Mesendoderm (in vitro differentiated cells): ENCODE measurements around the gene TIMM22.
"Not testable (repeated sequence)": the region's sequence is repeated elsewhere in the genome, so short reads cannot be mapped to it uniquely, and the experiment has no call there.

Source experiments
- DNase-seq: peaks from one replicate; pipeline ENCODE4 v3.0.0; 2013
- H2AK5ac ChIP-seq: 2 replicates; pipeline ENCODE4 v1.6.1; 2013; ENCODE audit warnings: low read length, inconsistent platforms
- H2BK120ac ChIP-seq: 2 replicates; pipeline ENCODE4 v1.6.1; 2013; ENCODE audit warnings: low read depth, mild to moderate bottlenecking, low read length, moderate library complexity, mixed read lengths
- H2BK15ac ChIP-seq: replicated peaks from 2 replicates; pipeline ENCODE4 v1.6.1; 2013; ENCODE audit warnings: low read depth, mild to moderate bottlenecking, moderate library complexity
- H2BK5ac ChIP-seq: 2 replicates; pipeline ENCODE4 v1.6.1; 2013; ENCODE audit warnings: low read length, inconsistent platforms
- H3K18ac ChIP-seq: 2 replicates; pipeline ENCODE4 v1.6.1; 2013; ENCODE audit warnings: mild to moderate bottlenecking, low read length, mixed read lengths
- H3K23ac ChIP-seq: one replicate; pipeline ENCODE4 v1.6.1; 2013; ENCODE audit warnings: low read length
- H3K27ac ChIP-seq: 2 replicates; pipeline ENCODE4 v1.5.1; 2013; ENCODE audit warnings: low read depth, mild to moderate bottlenecking, inconsistent platforms, low read length, moderate library complexity
- H3K27me3 ChIP-seq: 2 replicates; pipeline ENCODE4 v1.6.1; 2013; ENCODE audit warnings: low read length, control low read depth, mild to moderate bottlenecking, inconsistent platforms; ENCODE audit not compliant: insufficient read depth, poor library complexity
- H3K36me3 ChIP-seq: 2 replicates; pipeline ENCODE4 v1.6.1; 2013; ENCODE audit warnings: low read length, inconsistent platforms; ENCODE audit not compliant: control insufficient read depth, insufficient read depth
- H3K4ac ChIP-seq: one replicate; pipeline ENCODE4 v1.6.1; 2013; ENCODE audit warnings: low read depth, mild to moderate bottlenecking, low read length, moderate library complexity
- H3K4me1 ChIP-seq: 2 replicates; pipeline ENCODE4 v1.6.1; 2013; ENCODE audit warnings: low read depth, low read length, inconsistent platforms; ENCODE audit not compliant: control insufficient read depth
- H3K4me2 ChIP-seq: 2 replicates; pipeline ENCODE4 v1.6.1; 2013; ENCODE audit warnings: low read length
- H3K4me3 ChIP-seq: 2 replicates; pipeline ENCODE4 v1.5.1; 2013; ENCODE audit warnings: mild to moderate bottlenecking, low read length
- H3K56ac ChIP-seq: one replicate; pipeline ENCODE4 v1.6.1; 2013; ENCODE audit warnings: low read length
- H3K79me1 ChIP-seq: 2 replicates; pipeline ENCODE4 v1.6.1; 2013; ENCODE audit warnings: low read length, inconsistent platforms
- H3K79me2 ChIP-seq: 2 replicates; pipeline ENCODE4 v1.6.1; 2013; ENCODE audit warnings: mild to moderate bottlenecking, low read length; ENCODE audit not compliant: control insufficient read depth, insufficient read depth
- H3K9ac ChIP-seq: 2 replicates; pipeline ENCODE4 v1.6.1; 2013; ENCODE audit warnings: low read length, inconsistent platforms
- H4K5ac ChIP-seq: one replicate; pipeline ENCODE4 v1.6.1; 2013; ENCODE audit warnings: low read length
- H4K8ac ChIP-seq: one replicate; pipeline ENCODE4 v1.6.1; 2013; ENCODE audit warnings: low read depth, mild to moderate bottlenecking, control low read depth, low read length, moderate library complexity
- WGBS: extraction: QIAGEN DNeasy Blood & Tissue Kit; methylation state at CpG from one replicate; pipeline ENCODE4 v1.1.7; 2013; ENCODE audit warnings: low lambda C conversion rate, missing lambda C conversion rate; ENCODE audit not compliant: insufficient coverage; ENCODE audit errors: extremely low coverage; 5-methylcytosine and 5-hydroxymethylcytosine counted together

Gene TIMM22

DNA sequence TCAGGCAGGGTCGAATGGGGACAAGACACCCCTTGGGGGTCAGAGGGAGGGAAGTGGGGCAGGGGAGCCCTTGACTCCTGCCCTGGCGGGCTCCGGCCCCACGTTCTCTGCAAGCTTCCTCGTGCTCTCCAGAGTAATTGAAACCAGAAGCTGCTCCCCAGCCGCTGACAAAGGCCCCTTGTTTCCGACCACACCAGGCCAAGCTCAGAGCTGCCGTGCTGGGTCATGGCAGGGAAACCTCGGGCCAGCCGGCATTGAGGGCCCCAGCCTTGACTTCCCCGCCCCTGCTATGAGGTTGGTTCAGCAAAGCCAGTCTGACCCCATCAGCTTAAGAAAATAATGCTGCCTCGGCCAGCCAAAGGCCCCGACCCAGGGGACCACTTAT, 43.3 kb downstream of the TIMM22 start:
- H2BK120ac ChIP-seq = no peak overlapping the region
- H3K56ac ChIP-seq = peak overlapping the region; percentile 36
- no peak for DNase-seq
- H3K23ac ChIP-seq = no peak overlapping the region
- H3K27me3 ChIP-seq = no peaks in the 10 kb centered on the region
- no peak overlapping the region for H4K8ac ChIP-seq
- no peak overlapping the region for H2AK5ac ChIP-seq
- no CpG with 5 or more reads among the region's 13 CpGs for WGBS
- no peaks in the 10 kb centered on the region for H3K36me3 ChIP-seq
- no peaks in the 10 kb centered on the region for H3K79me1 ChIP-seq
- H3K4me2 ChIP-seq = no peak overlapping the region
- H3K4me3 ChIP-seq = no peak overlapping the region
- H2BK15ac ChIP-seq = no peak overlapping the region
- no peak overlapping the region for H3K27ac ChIP-seq
- H3K18ac ChIP-seq = no peak overlapping the region
- H3K9ac ChIP-seq = no peak overlapping the region
- peaks cover 3% of the 10 kb centered on the region for H3K4me1 ChIP-seq
- no peak overlapping the region for H3K4ac ChIP-seq
- H3K79me2 ChIP-seq = no peaks in the 10 kb centered on the region
- H4K5ac ChIP-seq = no peak overlapping the region
- no peak overlapping the region for H2BK5ac ChIP-seq

DNA sequence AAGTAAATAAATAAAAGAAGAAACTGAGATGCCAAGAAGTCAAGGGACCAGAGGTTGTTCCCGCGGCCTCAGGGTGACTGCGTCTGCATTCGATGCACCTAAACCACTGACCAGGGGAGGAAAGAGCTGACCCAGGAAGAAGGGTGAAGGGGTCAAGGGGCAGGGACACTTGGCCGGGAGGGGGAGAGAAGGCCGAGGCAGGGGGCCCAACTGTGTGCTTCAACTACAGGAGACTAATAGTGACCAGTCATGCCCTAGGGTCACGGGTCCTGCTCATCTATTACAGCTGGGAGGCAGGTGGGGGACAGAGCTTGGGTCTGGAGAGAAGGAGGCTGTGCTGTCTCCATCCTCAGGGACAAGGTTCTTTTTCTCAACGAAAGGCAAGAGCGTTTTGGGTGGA, 44.8 kb downstream of the TIMM22 start:
- Histone ChIP-seq H2BK5ac (no peak overlapping the region), H3K79me2 (no peaks in the 10 kb centered on the region), H3K4me2 (no peak overlapping the region), H3K56ac (no peak overlapping the region), H3K27me3 (no peaks in the 10 kb centered on the region), H4K8ac (no peak overlapping the region), H3K4me3 (no peak overlapping the region), H3K27ac (no peak overlapping the region), H4K5ac (no peak overlapping the region), H2BK15ac (no peak overlapping the region), H3K79me1 (no peaks in the 10 kb centered on the region), H3K23ac (no peak overlapping the region), H3K36me3 (no peaks in the 10 kb centered on the region), H3K18ac (no peak overlapping the region), H2AK5ac (no peak overlapping the region), H3K4ac (no peak overlapping the region), H2BK120ac (no peak overlapping the region), H3K4me1 (peaks cover 3% of the 10 kb centered on the region), H3K9ac (no peak overlapping the region)
- DNase-seq = no peak
- no CpG with 5 or more reads among the region's 9 CpGs for WGBS

DNA sequence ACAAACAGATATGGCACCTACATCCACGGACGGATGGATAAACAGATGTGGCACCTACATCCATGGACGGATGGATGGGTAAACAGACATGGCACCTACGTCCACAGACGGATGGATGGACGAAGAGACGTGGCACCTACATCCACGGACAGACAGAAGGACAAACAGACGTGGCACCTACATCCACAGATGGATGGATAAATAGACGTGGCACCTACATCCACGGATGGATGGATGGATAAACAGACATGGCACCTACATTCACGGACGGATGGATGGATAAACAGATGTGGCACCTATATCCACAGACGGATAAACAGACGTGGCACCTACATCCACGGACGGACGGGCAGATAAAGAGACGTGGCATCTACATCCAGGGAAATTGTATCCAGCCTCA, 45.6 kb downstream of the TIMM22 start:
- Histone ChIP-seq H2BK5ac (no peak overlapping the region), H3K4me1 (peaks cover 3% of the 10 kb centered on the region), H2BK120ac (no peak overlapping the region), H3K56ac (no peak overlapping the region), H3K18ac (no peak overlapping the region), H4K5ac (no peak overlapping the region), H4K8ac (no peak overlapping the region), H3K36me3 (no peaks in the 10 kb centered on the region), H2AK5ac (no peak overlapping the region), H3K9ac (no peak overlapping the region), H3K79me2 (no peaks in the 10 kb centered on the region), H3K4me3 (no peak overlapping the region), H3K4me2 (no peak overlapping the region), H3K4ac (no peak overlapping the region), H2BK15ac (no peak overlapping the region), H3K79me1 (no peaks in the 10 kb centered on the region), H3K27me3 (no peaks in the 10 kb centered on the region), H3K27ac (no peak overlapping the region), H3K23ac (no peak overlapping the region)
- WGBS = no CpG with 5 or more reads among the region's 19 CpGs
- no peak for DNase-seq

DNA sequence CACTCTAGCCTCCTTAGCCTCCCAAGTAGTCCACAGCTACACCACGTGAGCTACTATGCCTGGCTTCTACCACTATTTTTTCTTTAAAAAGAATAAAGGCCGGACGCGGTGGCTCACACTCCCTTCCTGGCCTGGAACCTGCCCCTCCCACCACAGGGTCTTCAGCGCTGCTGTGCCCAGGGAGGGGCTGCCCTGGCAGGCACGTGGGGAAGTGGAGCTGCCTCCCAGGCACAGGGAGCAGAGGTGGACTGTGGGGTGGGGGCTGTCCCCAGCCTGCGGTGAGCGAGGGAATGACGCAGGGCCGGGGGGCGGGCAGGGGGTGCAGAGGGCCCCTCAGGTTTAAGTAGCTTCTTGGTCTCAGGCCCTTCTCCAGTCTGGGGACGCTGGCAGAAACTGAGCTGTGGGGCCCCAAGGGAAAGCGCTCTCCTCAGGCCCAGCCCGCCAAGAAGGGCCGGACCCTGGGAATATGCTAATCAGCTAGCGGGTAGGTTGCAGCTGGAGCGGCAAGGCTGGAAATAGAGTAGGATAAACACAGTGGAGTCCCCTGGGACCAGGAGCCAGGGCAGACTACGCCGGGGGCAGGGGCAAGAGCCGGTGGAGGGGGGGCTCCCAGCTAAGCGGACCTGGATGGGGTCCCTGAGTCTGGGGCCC, 46.8 kb downstream of the TIMM22 start:
- H4K8ac ChIP-seq = no peak overlapping the region
- H2BK120ac ChIP-seq = no peak overlapping the region
- no peak overlapping the region for H3K27ac ChIP-seq
- H3K36me3 ChIP-seq = no peaks in the 10 kb centered on the region
- H3K79me2 ChIP-seq = no peaks in the 10 kb centered on the region
- no peak overlapping the region for H2BK15ac ChIP-seq
- H2BK5ac ChIP-seq = no peak overlapping the region
- WGBS = no CpG with 5 or more reads among the region's 21 CpGs
- no peak overlapping the region for H3K18ac ChIP-seq
- peak overlapping the region; percentile 45 for H3K23ac ChIP-seq
- H3K9ac ChIP-seq = peak overlapping the region; percentile 38
- no peak overlapping the region for H3K4ac ChIP-seq
- DNase-seq = peak; percentile 42
- H3K79me1 ChIP-seq = no peaks in the 10 kb centered on the region
- H3K4me3 ChIP-seq = no peak overlapping the region
- H2AK5ac ChIP-seq = no peak overlapping the region
- no peak overlapping the region for H4K5ac ChIP-seq
- peak overlapping the region; percentile 54 for H3K56ac ChIP-seq
- no peaks in the 10 kb centered on the region for H3K27me3 ChIP-seq
- H3K4me2 ChIP-seq = no peak overlapping the region
- peaks cover 3% of the 10 kb centered on the region for H3K4me1 ChIP-seq

DNA sequence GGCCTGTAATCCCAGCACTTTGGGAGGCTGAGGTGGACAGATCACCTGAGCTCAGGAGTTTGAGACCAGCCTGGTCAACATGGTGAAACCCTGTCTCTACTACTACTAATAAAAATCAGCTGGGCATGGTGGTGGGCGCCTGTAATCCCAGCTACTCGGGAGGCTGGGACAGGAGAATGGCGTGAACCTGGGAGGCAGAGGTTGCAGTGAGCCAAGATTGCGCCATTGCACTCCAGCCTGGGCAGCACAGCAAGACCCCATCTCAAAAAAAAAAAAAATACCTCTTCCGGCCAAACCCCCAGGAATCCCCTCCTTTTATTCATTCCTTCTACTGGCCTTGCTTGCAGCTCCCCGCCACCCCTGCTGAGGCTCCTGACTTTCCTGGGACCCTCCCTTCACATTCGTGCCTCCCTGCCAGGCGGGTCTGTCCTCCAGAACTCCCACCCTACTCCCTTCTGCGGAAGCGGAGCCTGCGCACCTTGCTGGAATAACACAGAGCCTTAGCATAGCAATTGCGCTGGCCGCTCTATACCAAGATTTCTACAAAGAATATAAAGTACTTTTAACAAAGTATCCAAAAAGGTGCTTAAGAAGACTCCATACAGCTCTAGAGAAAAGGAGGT, 47.6 kb downstream of the TIMM22 start:
- H3K56ac ChIP-seq, DNase-seq, H4K5ac ChIP-seq, H3K4me2 ChIP-seq, H3K18ac ChIP-seq, H3K4me3 ChIP-seq, H2BK15ac ChIP-seq, H2BK120ac ChIP-seq, H3K36me3 ChIP-seq, H3K79me2 ChIP-seq, H3K4ac ChIP-seq, H3K79me1 ChIP-seq, H3K27me3 ChIP-seq, H3K4me1 ChIP-seq, H4K8ac ChIP-seq, H3K9ac ChIP-seq, H3K27ac ChIP-seq, H2AK5ac ChIP-seq, H3K23ac ChIP-seq, H2BK5ac ChIP-seq: not testable (repeated sequence)
- WGBS = no CpG with 5 or more reads among the region's 13 CpGs

DNA sequence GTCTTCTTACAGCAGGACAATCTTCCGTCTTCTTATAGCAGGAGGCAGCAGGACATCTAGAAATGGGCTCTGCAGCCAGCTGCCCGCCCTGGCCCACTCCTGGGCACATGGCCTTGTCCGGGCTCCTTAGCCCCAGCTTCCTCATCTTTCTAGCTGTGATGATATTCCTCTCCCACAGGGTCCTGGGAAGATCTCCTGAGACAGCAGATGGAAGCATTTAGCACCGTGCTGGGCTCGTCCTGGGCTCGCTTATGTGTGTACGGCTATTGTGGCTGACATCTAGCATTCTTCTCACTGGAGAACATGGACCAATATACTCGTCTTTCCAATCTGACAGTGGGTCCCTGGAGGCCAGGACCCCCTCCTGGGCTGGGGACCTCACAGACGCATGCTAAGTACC, 48.5 kb downstream of the TIMM22 start:
- H2BK5ac ChIP-seq = no peak overlapping the region
- H2AK5ac ChIP-seq = no peak overlapping the region
- H3K79me1 ChIP-seq = no peaks in the 10 kb centered on the region
- no peak overlapping the region for H3K4ac ChIP-seq
- DNase-seq = no peak
- H4K5ac ChIP-seq = no peak overlapping the region
- no peak overlapping the region for H4K8ac ChIP-seq
- no peaks in the 10 kb centered on the region for H3K36me3 ChIP-seq
- no peaks in the 10 kb centered on the region for H3K4me1 ChIP-seq
- H3K18ac ChIP-seq = no peak overlapping the region
- no peak overlapping the region for H3K9ac ChIP-seq
- no peak overlapping the region for H3K4me3 ChIP-seq
- H3K27me3 ChIP-seq = no peaks in the 10 kb centered on the region
- no peak overlapping the region for H2BK120ac ChIP-seq
- H3K4me2 ChIP-seq = no peak overlapping the region
- H3K79me2 ChIP-seq = no peaks in the 10 kb centered on the region
- H2BK15ac ChIP-seq = no peak overlapping the region
- H3K27ac ChIP-seq = no peak overlapping the region
- no CpG with 5 or more reads among the region's 9 CpGs for WGBS
- H3K23ac ChIP-seq = no peak overlapping the region
- H3K56ac ChIP-seq = no peak overlapping the region
